CD14-positive monocyte (primary cell): Measurements from ENCODE around the gene SHTN1. TPM values are rescaled to one million over a fixed set of nuclear protein-coding genes. Genes with fewer than 3 reads are reported as not detected.

ENCODE experiments used
- DNase-seq, 3 donors: peaks; one replicate each; pipeline ENCODE4 v3.0.0-alpha.2; 2011 to 2022
- H2AFZ ChIP-seq: 2 replicates; pipeline ENCODE4 v1.6.0; 2012; ENCODE audit warnings: mild to moderate bottlenecking, low read depth, low read length, inconsistent platforms; ENCODE audit not compliant: insufficient read depth, poor library complexity, severe bottlenecking
- H3K27ac ChIP-seq, 2 donors: 1 replicate in 1 of 2; 2 replicates in 1 of 2; pipeline ENCODE4 v1.5.1; 2012 to 2013; ENCODE audit warnings: low read length in 2 of 2, control low read depth in 1 of 2, inconsistent platforms in 1 of 2, low read depth in 1 of 2, mild to moderate bottlenecking in 1 of 2
- H3K27me3 ChIP-seq, 2 donors: one replicate each; pipeline versions ENCODE4 v1.6.0 to v1.6.1; 2011 to 2013; ENCODE audit warnings: low read length in 2 of 2; ENCODE audit not compliant: control insufficient read depth in 2 of 2, insufficient read depth in 2 of 2
- H3K36me3 ChIP-seq, 2 donors: replicated peaks in 1 of 2; 1 replicate in 1 of 2; 2 replicates in 1 of 2; pipeline versions ENCODE4 v1.5.1 to v1.6.1; 2012 to 2013; ENCODE audit warnings: low read length in 2 of 2, control low read depth in 1 of 2, inconsistent platforms in 1 of 2, mild to moderate bottlenecking in 1 of 2; ENCODE audit not compliant: insufficient read depth in 2 of 2, control insufficient read depth in 1 of 2
- H3K4me1 ChIP-seq, 2 donors: 1 replicate in 1 of 2; 2 replicates in 1 of 2; pipeline versions ENCODE4 v1.5.1 to v1.6.1; 2012 to 2013; ENCODE audit warnings: low read length in 2 of 2, control low read depth in 1 of 2, inconsistent platforms in 1 of 2, mild to moderate bottlenecking in 1 of 2, moderate library complexity in 1 of 2; ENCODE audit not compliant: insufficient read depth in 2 of 2, control insufficient read depth in 1 of 2
- H3K4me2 ChIP-seq: replicated peaks from 2 replicates; pipeline ENCODE3; 2012; ENCODE audit warnings: low read length, moderate library complexity, mild to moderate bottlenecking; ENCODE audit not compliant: poor library complexity, severe bottlenecking; ENCODE audit errors: extremely low read depth
- H3K4me3 ChIP-seq, 3 experiments: fragments of 200-600 bp in 1 of 3; sonication (generic) in 1 of 3; replicated peaks in 1 of 3; 1 replicate in 2 of 3; 2 replicates in 1 of 3; pipeline ENCODE4 v1.5.1; 2011 to 2013; ENCODE audit warnings: low read length in 3 of 3, mild to moderate bottlenecking in 3 of 3, control low read depth in 2 of 3, low read depth in 2 of 3, inconsistent platforms in 1 of 3, moderate library complexity in 1 of 3
- H3K79me2 ChIP-seq: 2 replicates; pipeline ENCODE4 v1.6.0; 2012; ENCODE audit warnings: mild to moderate bottlenecking, control low read depth, inconsistent platforms, low read length, moderate library complexity; ENCODE audit not compliant: insufficient read depth
- H3K9ac ChIP-seq: 2 replicates; pipeline ENCODE4 v1.6.0; 2017; ENCODE audit warnings: low read length, mild to moderate bottlenecking; ENCODE audit not compliant: insufficient read depth, poor library complexity, severe bottlenecking
- H3K9me3 ChIP-seq, 2 donors: replicated peaks in 1 of 2; 1 replicate in 1 of 2; 2 replicates in 1 of 2; pipeline versions ENCODE4 v1.5.1 to v1.6.1; 2012 to 2013; ENCODE audit warnings: low read length in 2 of 2, control low read depth in 1 of 2; ENCODE audit not compliant: control insufficient read depth in 1 of 2, insufficient read depth in 1 of 2
- H4K20me1 ChIP-seq: 2 replicates; pipeline ENCODE4 v1.6.0; 2012; ENCODE audit warnings: mild to moderate bottlenecking, low read length, control low read depth, moderate library complexity; ENCODE audit not compliant: insufficient read depth
- H3K27ac Mint-ChIP-seq, 7 donors: one replicate each; pipeline ENCODE4 v1.8.0; 2020; ENCODE audit warnings: mild to moderate bottlenecking in 7 of 7, mixed read lengths in 7 of 7, moderate library complexity in 6 of 7, inconsistent platforms in 2 of 7
- H3K27me3 Mint-ChIP-seq, 3 donors: one replicate each; pipeline ENCODE4 v1.8.0; 2021 to 2022; ENCODE audit warnings: low read depth in 3 of 3, mild to moderate bottlenecking in 3 of 3, mixed read lengths in 3 of 3, moderate library complexity in 3 of 3, inconsistent platforms in 1 of 3
- H3K36me3 Mint-ChIP-seq, 2 donors: one replicate each; pipeline ENCODE4 v1.8.0; 2020; ENCODE audit warnings: mixed read lengths in 2 of 2, inconsistent platforms in 1 of 2, mild to moderate bottlenecking in 1 of 2
- H3K4me1 Mint-ChIP-seq: one replicate; pipeline ENCODE4 v1.8.0; 2020; ENCODE audit warnings: mild to moderate bottlenecking, mixed read lengths
- H3K4me3 Mint-ChIP-seq, 2 donors: one replicate each; pipeline ENCODE4 v1.8.0; 2020; ENCODE audit warnings: mild to moderate bottlenecking in 2 of 2, mixed read lengths in 2 of 2, moderate library complexity in 1 of 2
- H3K9me3 Mint-ChIP-seq, 7 donors: one replicate each; pipeline ENCODE4 v1.8.0; 2020 to 2022; ENCODE audit warnings: mixed read lengths in 7 of 7, mild to moderate bottlenecking in 6 of 7, moderate library complexity in 6 of 7, inconsistent platforms in 2 of 7
- CTCF ChIP-seq: fragments of 200-600 bp; IDR thresholded peaks from one replicate; pipeline ENCODE4 v1.8.0; 2022; ENCODE audit warnings: antibody characterized with exemption, mild to moderate bottlenecking
- WGBS: methylation state at CpG from one replicate; pipeline ENCODE4 v1.1.5; 2013; ENCODE audit warnings: missing lambda C conversion rate; ENCODE audit not compliant: insufficient coverage; 5-methylcytosine and 5-hydroxymethylcytosine counted together
- intact Hi-C, 2 donors: fragments of 100-400 bp; cut with micrococcal nuclease; formaldehyde crosslinking; loops; one replicate each; pipeline versions ENCODE4 v1.15.0 to v1.15.1; 2023
- polyA plus RNA-seq, 3 donors: library from polyadenylated mRNA; depleted of rRNA in 1 of 3; unstranded in 2 of 3; stranded (reverse) in 1 of 3; fragments of 300-500 nt in 2 of 3; fragments of >200 nt in 1 of 3; fragmentation: Illumina TruSeq in 2 of 3; gene quantifications; 1 replicate in 2 of 3; 2 replicates in 1 of 3; pipeline ENCODE4 v1.2.3, GENCODE V29; 2012 to 2021

The SHTN1 gene
- polyA plus RNA-seq, 3 donors, result 14.4 to 22.6 (median 14.9) TPM

- peaks cover 0 to 5% (median 0%) of the 10 kb centered on the region in 7 donors for H3K9me3 Mint-ChIP-seq
- Histone ChIP-seq H3K4me2 (no peak overlapping the region), H3K27ac (no peak overlapping the region), H3K9me3 (no peaks in the 10 kb centered on the region), H3K79me2 (no peaks in the 10 kb centered on the region), H2AFZ (no peak overlapping the region), H3K27me3 (peaks cover 0 to 2% of the 10 kb centered on the region in 2 donors), H3K36me3 (no peaks in the 10 kb centered on the region), H3K9ac (no peak overlapping the region), H4K20me1 (no peaks in the 10 kb centered on the region), H3K4me1 (no peaks in the 10 kb centered on the region), H3K4me3 (no peak overlapping the region)
- DNase-seq, result no peak
- H3K4me1 Mint-ChIP-seq, result no peaks in the 10 kb centered on the region
- WGBS, result 100% methylated on average over 1 of the region's 4 CpGs
- intact Hi-C loops, result no loop called here
- no peak overlapping the region for H3K27ac Mint-ChIP-seq
- H3K27me3 Mint-ChIP-seq, result peaks cover 0 to 7% (median 2%) of the 10 kb centered on the region in 3 donors
- no peak overlapping the region for H3K4me3 Mint-ChIP-seq
- no peaks in the 10 kb centered on the region for H3K36me3 Mint-ChIP-seq
- TF ChIP-seq CTCF, result no peak
Measured at GRCh38 chr10:116864436-116864835, 140.6 kb downstream of the SHTN1 start.

- Histone ChIP-seq H3K27me3 (peaks cover 0 to 2% of the 10 kb centered on the region in 2 donors), H3K36me3 (no peaks in the 10 kb centered on the region), H3K4me3 (no peak overlapping the region), H4K20me1 (no peaks in the 10 kb centered on the region), H3K27ac (no peak overlapping the region), H2AFZ (no peak overlapping the region), H3K9me3 (no peaks in the 10 kb centered on the region), H3K4me1 (no peaks in the 10 kb centered on the region), H3K79me2 (no peaks in the 10 kb centered on the region), H3K4me2 (no peak overlapping the region), H3K9ac (no peak overlapping the region)
- no peak for TF ChIP-seq CTCF
- Mint-ChIP-seq H3K36me3 (no peaks in the 10 kb centered on the region), H3K9me3 (peaks cover 0 to 14% (median 6%) of the 10 kb centered on the region in 7 donors), H3K27me3 (peaks cover 4 to 11% (median 4%) of the 10 kb centered on the region in 3 donors), H3K4me1 (no peaks in the 10 kb centered on the region), H3K4me3 (no peak overlapping the region), H3K27ac (no peak overlapping the region)
- WGBS, result no CpG with 5 or more reads among the region's 2 CpGs
- no peak for DNase-seq
- intact Hi-C loops, result no loop called here
Measured at GRCh38 chr10:116861796-116862195, 143.2 kb downstream of the SHTN1 start.
